ENCODE data around the gene TEX38.
"Not testable (repeated sequence)": the region's sequence is repeated elsewhere in the genome, so short reads cannot be mapped to it uniquely, and the experiment has no call there.

The TEX38 gene

GRCh38 chr1:46719689-46720088 is 48.0 kb downstream of the TEX38 start:
- no peak for DNase-seq (ENCODE audit: low read depth)
- no peak for TF ChIP-seq CTCF (IDR thresholded peaks at IDR 0.05; ENCODE audit: control insufficient read depth, insufficient read depth, low read depth, low read length, missing control alignments)
- no peak overlapping the region for H3K4me3 ChIP-seq (ENCODE audit: control insufficient read depth, low read depth, low read length)

DNA sequence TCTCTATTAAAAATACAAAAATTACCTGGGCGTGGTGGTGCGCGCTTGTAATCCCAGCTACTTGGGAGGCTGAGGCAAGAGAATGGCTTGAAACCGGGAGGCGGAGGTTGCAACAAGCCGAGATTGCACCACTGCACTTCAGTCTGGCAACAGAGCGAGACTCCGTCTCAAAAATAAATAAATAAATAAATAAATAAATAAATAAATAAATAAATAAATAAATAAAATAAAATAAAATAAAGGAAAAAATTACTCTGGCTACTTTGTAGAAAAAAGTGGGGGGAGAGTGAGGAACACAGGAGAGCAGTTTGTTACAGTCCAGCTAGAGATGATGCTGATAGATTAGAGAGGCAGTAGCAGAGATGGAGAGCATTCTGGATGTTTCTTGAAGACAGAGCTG is 48.7 kb downstream of the TEX38 start:
- not testable (repeated sequence) for H3K4me3 ChIP-seq (ENCODE audit: control insufficient read depth, low read depth, low read length); DNase-seq (ENCODE audit: low read depth)

DNA sequence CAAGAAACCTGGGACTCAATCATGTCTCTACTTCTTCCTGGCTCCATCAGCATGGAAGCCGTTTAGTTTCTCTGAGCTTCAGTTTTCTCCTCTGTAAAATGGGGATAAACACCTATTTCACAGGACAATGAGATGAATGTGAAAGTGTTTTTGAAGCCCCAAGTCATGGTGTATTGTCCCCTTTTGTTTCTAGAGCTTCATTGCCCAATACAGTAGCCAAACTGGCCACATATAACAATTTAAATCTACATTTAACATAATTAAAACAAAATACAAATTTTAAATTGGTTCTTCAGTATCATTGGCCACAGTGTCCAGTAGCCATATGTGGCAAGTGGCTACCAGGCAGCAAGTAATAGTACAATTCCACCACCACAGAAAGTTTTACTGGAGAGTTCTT is 49.5 kb downstream of the TEX38 start:
- no peak overlapping the region for H3K4me3 ChIP-seq (ENCODE audit: control insufficient read depth, low read depth, low read length)
- no peak for DNase-seq (ENCODE audit: low read depth)
- no peak for TF ChIP-seq CTCF (IDR thresholded peaks at IDR 0.05; ENCODE audit: control insufficient read depth, insufficient read depth, low read depth, low read length, missing control alignments)

DNA sequence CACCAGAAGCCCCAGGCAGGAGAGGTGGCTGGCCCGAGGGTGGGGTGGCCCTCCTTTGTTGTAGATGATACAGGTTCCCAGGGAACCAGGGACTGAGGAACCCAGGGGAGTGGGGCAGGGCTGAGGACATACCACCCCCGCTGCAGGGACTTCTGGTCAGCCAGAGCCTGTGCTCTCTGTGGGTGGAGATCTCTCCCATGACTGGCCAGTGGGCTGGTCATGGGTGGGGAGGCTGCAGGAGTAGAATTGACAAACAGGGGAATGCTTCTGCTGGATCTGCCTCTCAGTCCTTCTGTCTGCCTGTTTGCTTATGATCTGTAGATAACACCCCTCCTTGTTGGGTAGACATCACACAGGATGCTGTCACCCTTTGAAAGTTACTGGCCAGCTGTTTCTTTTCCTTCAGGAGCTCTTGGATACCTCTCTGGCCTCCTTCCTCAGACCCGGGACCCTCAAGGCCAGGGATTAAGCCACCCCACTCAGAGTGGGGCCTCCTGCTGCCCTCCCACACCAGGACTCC is 50.1 kb downstream of the TEX38 start:
- DNase-seq (ENCODE audit: low read depth): no peak
- no peak overlapping the region for H3K4me3 ChIP-seq (ENCODE audit: control insufficient read depth, low read depth, low read length)
- TF ChIP-seq CTCF (IDR thresholded peaks at IDR 0.05; ENCODE audit: control insufficient read depth, insufficient read depth, low read depth, low read length, missing control alignments): no peak
